Sigmoid colon (tissue), 7 donors: ENCODE measurements around the gene APLF. TPM values are rescaled to one million over a fixed set of nuclear protein-coding genes. Genes with fewer than 3 reads are reported as not detected.
"Not testable (repeated sequence)": the region's sequence is repeated elsewhere in the genome, so short reads cannot be mapped to it uniquely, and the experiment has no call there.

Source experiments
- DNase-seq: peaks from one replicate; pipeline ENCODE4 v3.0.0-alpha.2; 2019
- H3K27ac ChIP-seq, 4 donors: fragments of 200-600 bp; sonication (generic); one replicate each; pipeline ENCODE4 v1.5.1; 2016 to 2019; ENCODE audit warnings: mild to moderate bottlenecking in 1 of 4
- H3K27me3 ChIP-seq, 3 donors: fragments of 200-600 bp; sonication (generic); one replicate each; pipeline ENCODE4 v1.5.1; 2019; ENCODE audit warnings: mild to moderate bottlenecking in 1 of 3
- H3K36me3 ChIP-seq, 4 donors: fragments of 200-600 bp; sonication (generic); one replicate each; pipeline ENCODE4 v1.5.1; 2016 to 2019
- H3K4me1 ChIP-seq, 4 donors: fragments of 200-600 bp; sonication (generic); one replicate each; pipeline ENCODE4 v1.5.1; 2017 to 2019
- H3K4me3 ChIP-seq, 4 donors: fragments of 200-600 bp; sonication (generic); one replicate each; pipeline ENCODE4 v1.5.1; 2017 to 2019; ENCODE audit warnings: mild to moderate bottlenecking in 2 of 4, moderate library complexity in 1 of 4
- H3K9me3 ChIP-seq, 4 donors: fragments of 200-600 bp in 3 of 4; sonication (generic) in 3 of 4; one replicate each; pipeline versions ENCODE4 v1.5.1 to v1.6.1; 2013 to 2019
- CTCF ChIP-seq, 4 experiments: fragments of 450-650 bp in 3 of 4; fragments of 200-600 bp in 1 of 4; IDR thresholded peaks; one replicate each; pipeline ENCODE4 v1.5.1; 2016 to 2019; ENCODE audit warnings: antibody characterized with exemption in 4 of 4, mild to moderate bottlenecking in 3 of 4, moderate library complexity in 2 of 4
- EP300 ChIP-seq, 4 donors: sonication (generic); formaldehyde crosslinking; IDR thresholded peaks; one replicate each; pipeline ENCODE4 v1.6.1; 2017; ENCODE audit warnings: antibody characterized with exemption in 4 of 4
- POLR2A ChIP-seq, 2 donors: fragments of 450-650 bp; IDR thresholded peaks; one replicate each; pipeline ENCODE4 v1.6.1; 2016; ENCODE audit warnings: antibody characterized with exemption in 2 of 2, mild to moderate bottlenecking in 2 of 2, moderate library complexity in 2 of 2
- POLR2AphosphoS5 ChIP-seq, 4 donors: sonication (generic); formaldehyde crosslinking; IDR thresholded peaks; one replicate each; pipeline ENCODE4 v1.6.1; 2017; ENCODE audit warnings: antibody characterized with exemption in 4 of 4
- WGBS, 2 donors: extraction: QIAGEN DNeasy Blood & Tissue Kit; methylation state at CpG; one replicate each; pipeline ENCODE4 v1.1.7; 2013; 5-methylcytosine and 5-hydroxymethylcytosine counted together
- intact Hi-C: fragments of 100-400 bp; cut with DNase I; formaldehyde crosslinking; loops from one replicate; pipeline ENCODE4 v1.15.1; 2023
- polyA plus RNA-seq, 3 donors: library from polyadenylated mRNA; stranded (reverse); fragments of 200-250 nt; gene quantifications; one replicate each; pipeline ENCODE4 v1.2.3, GENCODE V29; 2013
- total RNA-seq, 4 donors: library from RNA; depleted of rRNA; stranded (reverse); fragments of >200 nt; gene quantifications; one replicate each; pipeline ENCODE4 v1.1.0, GENCODE V29; 2016
- donor health status: healthy with polysubstance abuse.
- donor health status: Bipolar disorder and iron deficiency.
- donor health status: healthy.

APLF gene
- total and polyA plus RNA-seq, 7 donors = 0.23 to 21.7 (median 11.0) TPM

GRCh38 chr2:68553098-68553497 is 85.7 kb downstream of the APLF start:
- Histone ChIP-seq H3K4me1 (no peaks in the 10 kb centered on the region), H3K9me3 (no peaks in the 10 kb centered on the region), H3K27me3 (no peaks in the 10 kb centered on the region), H3K27ac (no peak overlapping the region), H3K4me3 (no peak overlapping the region), H3K36me3 (no peaks in the 10 kb centered on the region)
- intact Hi-C loops = no loop called here
- WGBS, 2 donors = 85 to 86% methylated on average over 1 of the region's 1 CpG
- DNase-seq = no peak
- no peak for TF ChIP-seq POLR2A (IDR thresholded peaks at IDR 0.05)
- TF ChIP-seq CTCF (IDR thresholded peaks at IDR 0.05) = no peak
- TF ChIP-seq EP300 (IDR thresholded peaks at IDR 0.05) = no peak
- no peak for TF ChIP-seq POLR2AphosphoS5 (IDR thresholded peaks at IDR 0.05)

GRCh38 chr2:68555425-68556206 is 88.2 kb downstream of the APLF start:
- intact Hi-C loops, H3K36me3 ChIP-seq, H3K9me3 ChIP-seq, H3K4me1 ChIP-seq, H3K4me3 ChIP-seq, H3K27ac ChIP-seq, H3K27me3 ChIP-seq, DNase-seq: not testable (repeated sequence)
- WGBS, 2 donors = 95 to 97% methylated on average over 5 of the region's 5 CpGs

GRCh38 chr2:68556381-68556780 is 89.0 kb downstream of the APLF start:
- no peaks in the 10 kb centered on the region for H3K27me3 ChIP-seq
- H3K9me3 ChIP-seq = no peaks in the 10 kb centered on the region
- no peak for DNase-seq
- H3K27ac ChIP-seq = no peak overlapping the region
- intact Hi-C loops = no loop called here
- TF ChIP-seq POLR2AphosphoS5 (IDR thresholded peaks at IDR 0.05) = no peak
- TF ChIP-seq EP300 (IDR thresholded peaks at IDR 0.05) = no peak
- TF ChIP-seq POLR2A (IDR thresholded peaks at IDR 0.05) = no peak
- TF ChIP-seq CTCF (IDR thresholded peaks at IDR 0.05) = no peak
- H3K4me3 ChIP-seq = no peak overlapping the region
- H3K4me1 ChIP-seq = no peaks in the 10 kb centered on the region
- H3K36me3 ChIP-seq = no peaks in the 10 kb centered on the region

- Histone ChIP-seq H3K27ac (no peak overlapping the region), H3K36me3 (no peaks in the 10 kb centered on the region), H3K27me3 (no peaks in the 10 kb centered on the region), H3K4me1 (no peaks in the 10 kb centered on the region), H3K9me3 (no peaks in the 10 kb centered on the region), H3K4me3 (no peak overlapping the region)
- TF ChIP-seq POLR2A (IDR thresholded peaks at IDR 0.05) = no peak
- TF ChIP-seq CTCF (IDR thresholded peaks at IDR 0.05) = no peak
- no peak for TF ChIP-seq EP300 (IDR thresholded peaks at IDR 0.05)
- TF ChIP-seq POLR2AphosphoS5 (IDR thresholded peaks at IDR 0.05) = no peak
- 91 to 92% methylated on average over 4 of the region's 4 CpGs for WGBS, 2 donors
- no peak for DNase-seq
- intact Hi-C loops = no loop called here
These were observed 91.2 kb downstream of the APLF start for GRCh38 chr2:68558576-68558975.

GRCh38 chr2:68559692-68560091 is 92.3 kb downstream of the APLF start:
- no peaks in the 10 kb centered on the region for H3K27me3 ChIP-seq
- no peak for DNase-seq
- intact Hi-C loops = no loop called here
- H3K27ac ChIP-seq = no peak overlapping the region
- H3K9me3 ChIP-seq = no peaks in the 10 kb centered on the region
- no peak for TF ChIP-seq POLR2AphosphoS5 (IDR thresholded peaks at IDR 0.05)
- no peak for TF ChIP-seq CTCF (IDR thresholded peaks at IDR 0.05)
- no peak for TF ChIP-seq EP300 (IDR thresholded peaks at IDR 0.05)
- TF ChIP-seq POLR2A (IDR thresholded peaks at IDR 0.05) = no peak
- H3K36me3 ChIP-seq = no peaks in the 10 kb centered on the region
- H3K4me1 ChIP-seq = no peaks in the 10 kb centered on the region
- H3K4me3 ChIP-seq = no peak overlapping the region
- WGBS, 2 donors = 90 to 92% methylated on average over 2 of the region's 2 CpGs
